ENCODE data around the gene TBC1D2. TPM values are rescaled to one million over a fixed set of nuclear protein-coding genes. Genes with fewer than 3 reads are reported as not detected.

The TBC1D2 gene
- total RNA-seq, 1 experiment from 2014 or later, result 14.5 TPM

Small RNAs within 50 kb of the gene (small RNA-seq; reads per million reads assigned to genes)
- gene MIR6854, result 0 reads per million in 2 experiments

Other genes with a start within 250 kb of the TBC1D2 start
- gene NANS, start 198.9 kb downstream of the TBC1D2 start, total RNA-seq (2014; rRNA removed; shearing (Covaris generic)), result 75.5 and 80.8 TPM in 2 replicates
- gene TRIM14, start 136.4 kb downstream of the TBC1D2 start, total RNA-seq (2014; rRNA removed; shearing (Covaris generic)), result 8.9 and 10.4 TPM in 2 replicates
- gene CORO2A, start 63.0 kb downstream of the TBC1D2 start, total RNA-seq (2014; rRNA removed; shearing (Covaris generic)), result 0.69 and 0.92 TPM in 2 replicates